Measurements from ENCODE around the gene APOL5.
A peak's percentile ranks its signal among the peaks of the same experiment; 100 is the strongest.
"Not testable (repeated sequence)": the region's sequence is repeated elsewhere in the genome, so short reads cannot be mapped to it uniquely, and the experiment has no call there.

APOL5 gene, protein sequence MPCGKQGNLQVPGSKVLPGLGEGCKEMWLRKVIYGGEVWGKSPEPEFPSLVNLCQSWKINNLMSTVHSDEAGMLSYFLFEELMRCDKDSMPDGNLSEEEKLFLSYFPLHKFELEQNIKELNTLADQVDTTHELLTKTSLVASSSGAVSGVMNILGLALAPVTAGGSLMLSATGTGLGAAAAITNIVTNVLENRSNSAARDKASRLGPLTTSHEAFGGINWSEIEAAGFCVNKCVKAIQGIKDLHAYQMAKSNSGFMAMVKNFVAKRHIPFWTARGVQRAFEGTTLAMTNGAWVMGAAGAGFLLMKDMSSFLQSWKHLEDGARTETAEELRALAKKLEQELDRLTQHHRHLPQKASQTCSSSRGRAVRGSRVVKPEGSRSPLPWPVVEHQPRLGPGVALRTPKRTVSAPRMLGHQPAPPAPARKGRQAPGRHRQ

DNA sequence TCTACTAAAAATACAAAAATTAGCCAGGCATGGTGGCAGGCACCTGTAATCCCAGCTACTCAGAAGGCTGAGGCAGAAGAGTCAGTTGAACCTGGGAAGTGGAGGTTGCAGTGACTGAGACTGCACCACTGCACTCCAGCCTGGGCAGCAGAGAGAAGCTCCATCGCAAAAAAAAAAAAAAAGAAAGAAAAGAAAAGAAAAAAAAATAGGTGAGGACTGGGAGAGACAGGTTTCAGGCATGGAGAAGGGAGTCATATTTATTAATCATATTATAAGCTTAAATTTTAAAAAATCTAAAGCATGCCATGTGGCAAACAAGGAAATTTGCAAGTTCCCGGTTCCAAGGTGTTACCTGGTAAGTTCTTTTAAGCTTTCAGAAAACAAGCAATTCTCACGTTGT is at the start of gene APOL5:
TSS of gene APOL5 (plus strand) at position 301 of the 400 bp plus-strand sequence. CDS start at position 301, 0 bp downstream.
- DNase-seq = no peak

DNA sequence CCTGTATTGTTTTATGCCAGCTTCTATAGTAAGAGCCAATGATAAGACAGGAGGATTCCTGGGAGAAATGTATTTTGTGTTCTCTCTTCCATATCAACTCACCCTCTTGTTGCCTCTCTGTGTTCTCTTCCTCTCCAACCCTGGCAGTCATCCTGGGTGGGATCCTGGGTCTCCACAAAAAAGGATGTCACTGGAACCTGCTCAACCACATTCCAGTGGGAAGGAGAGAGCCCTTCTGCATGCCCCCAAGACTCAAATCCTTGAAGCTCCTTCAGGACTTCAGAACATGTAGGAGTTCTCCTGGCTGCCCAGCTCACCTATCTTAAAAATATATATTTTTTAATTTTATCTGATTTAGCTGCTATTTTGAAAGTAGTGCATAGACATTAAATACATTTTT is 43.3 kb upstream of the APOL5 start:
- DNase-seq = no peak

DNA sequence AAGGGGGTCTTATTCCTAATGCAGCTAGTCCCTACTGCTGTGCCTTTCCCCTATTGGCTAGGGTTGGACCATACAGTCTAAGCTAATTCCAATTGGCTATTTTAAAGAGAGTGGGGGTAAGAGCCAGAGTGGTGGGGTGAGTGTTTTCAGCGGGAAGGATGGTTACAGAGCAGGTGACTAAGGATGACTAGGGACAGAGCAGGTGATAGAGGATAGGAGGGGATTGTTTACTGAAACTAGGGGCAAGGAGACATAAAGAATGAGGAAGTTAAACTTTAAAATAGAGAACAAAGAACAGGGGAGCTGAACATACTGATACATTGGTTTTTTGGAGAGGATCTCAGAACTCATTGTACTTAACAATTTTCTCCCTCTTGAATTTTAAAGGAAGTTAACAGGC is 41.6 kb upstream of the APOL5 start:
- not testable (repeated sequence) for DNase-seq

DNA sequence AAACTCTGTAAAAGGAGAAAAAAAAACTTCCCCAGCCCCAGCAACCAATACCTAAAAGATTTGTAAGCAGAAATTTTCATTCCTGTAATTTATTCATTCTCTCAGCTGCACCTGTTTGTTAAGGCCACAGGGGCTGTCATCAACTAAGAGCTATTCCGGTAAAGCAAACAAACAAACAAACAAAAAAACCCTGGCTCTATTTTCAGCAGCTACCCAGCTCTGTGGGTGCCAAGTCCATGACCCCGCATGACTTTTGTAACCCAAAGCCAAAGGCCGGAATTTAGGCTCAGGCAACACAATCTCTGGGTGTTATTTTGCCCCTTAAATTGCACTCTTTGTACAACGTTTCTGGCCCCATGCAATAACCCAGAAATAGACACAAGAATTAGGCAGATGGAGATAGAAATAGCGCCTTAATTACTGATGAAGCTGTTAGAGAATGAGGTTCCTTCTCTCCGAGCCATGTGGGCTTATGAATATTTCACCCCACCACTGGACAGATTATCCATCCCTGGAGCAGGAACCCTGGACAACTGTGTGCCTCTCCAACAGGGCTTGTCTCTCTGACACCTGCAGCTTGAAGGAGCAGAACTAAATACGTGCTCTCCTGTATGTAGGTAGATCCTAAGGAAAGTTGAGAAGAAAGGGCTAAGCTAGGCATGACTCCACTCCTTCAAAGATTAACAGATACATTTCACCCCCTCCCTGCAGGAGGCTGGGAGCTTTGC is 40.0 kb upstream of the APOL5 start:
- no peak for DNase-seq

DNA sequence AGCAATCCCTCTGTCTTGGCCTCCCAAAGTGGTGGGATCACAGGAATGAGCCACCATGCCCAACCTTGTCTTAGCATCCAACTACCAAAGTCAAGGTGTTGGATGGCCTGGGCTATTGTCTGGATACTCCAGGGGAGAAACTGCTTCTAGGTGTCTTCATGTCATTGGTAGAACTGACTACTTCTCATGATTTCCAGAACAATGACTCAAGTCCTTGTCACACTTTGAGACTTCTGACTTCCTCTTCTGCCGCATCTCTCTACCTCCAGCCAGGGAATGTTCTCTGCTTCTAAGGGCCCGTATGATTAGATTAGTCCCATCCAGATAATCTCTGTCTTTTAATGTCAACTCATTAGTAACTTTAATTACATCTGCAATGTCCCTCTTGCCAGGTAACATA is 38.8 kb upstream of the APOL5 start:
- DNase-seq = no peak

DNA sequence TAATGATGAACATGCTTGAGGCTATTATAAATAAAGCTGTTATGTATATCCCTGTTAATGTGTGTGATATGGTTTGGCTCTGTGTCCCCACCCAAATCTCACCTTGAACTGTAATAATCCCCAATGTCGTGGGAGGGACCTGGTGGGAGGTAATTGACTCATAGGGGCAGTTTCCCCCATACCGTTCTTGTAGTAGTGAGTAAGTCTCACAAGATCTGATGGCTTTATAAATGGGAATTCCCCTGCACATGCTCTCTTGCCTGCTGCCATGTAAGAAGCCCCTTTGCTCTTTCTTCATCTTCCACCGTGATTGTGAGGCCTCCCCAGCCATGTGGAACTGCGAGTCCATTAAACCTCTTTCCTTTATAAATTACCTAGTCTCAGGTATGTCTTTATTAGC is 38.2 kb upstream of the APOL5 start:
- peak; percentile 37 for DNase-seq

DNA sequence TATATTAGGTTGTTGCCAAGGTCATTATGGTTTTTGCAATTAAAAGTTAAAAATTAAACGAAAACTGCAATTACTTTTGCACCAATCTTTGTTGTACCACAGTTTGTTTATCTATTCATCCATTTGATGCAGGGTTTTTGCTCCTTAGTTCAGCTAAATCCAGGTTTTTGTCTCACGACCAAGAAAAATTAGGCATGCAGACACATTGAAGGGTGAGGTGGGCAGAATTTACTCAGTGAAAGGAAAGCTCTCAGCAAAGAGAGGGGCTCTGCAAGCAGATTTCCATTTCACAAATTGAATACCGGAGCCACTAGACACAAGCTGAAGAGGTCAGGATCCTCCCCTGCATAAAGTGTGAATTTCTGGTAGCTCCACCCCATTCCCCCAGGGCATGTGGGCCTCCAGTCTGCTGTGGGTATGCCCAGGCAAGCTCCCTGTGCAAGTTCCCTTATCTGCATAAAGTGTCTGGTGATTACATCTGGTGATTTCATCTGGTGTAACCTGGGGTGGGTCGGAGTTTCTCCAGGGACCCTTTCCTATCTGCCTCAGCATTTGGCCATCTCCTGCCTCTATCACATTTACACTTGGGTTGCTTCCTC is 36.1 kb upstream of the APOL5 start:
- no peak for DNase-seq

DNA sequence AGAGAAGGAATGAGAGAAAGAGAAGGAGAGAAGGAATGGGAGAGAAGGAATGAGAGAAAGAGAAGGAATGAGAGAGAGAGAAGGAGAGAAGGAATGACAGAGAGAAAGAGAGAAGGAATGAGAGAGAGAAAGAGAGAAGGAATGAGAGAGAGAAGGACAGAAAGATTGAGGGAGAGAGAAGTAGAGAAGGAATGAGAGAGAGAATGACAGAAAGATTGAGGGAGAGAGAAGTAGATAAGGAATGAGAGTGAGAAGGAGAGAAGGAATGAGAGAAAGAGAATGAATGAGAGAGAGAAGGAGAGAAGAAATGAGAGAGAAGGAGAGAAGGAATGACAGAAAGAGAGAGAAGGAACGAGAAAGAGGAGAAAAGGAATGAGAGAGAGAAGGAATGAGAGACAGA is 34.1 kb upstream of the APOL5 start:
- DNase-seq = no peak

DNA sequence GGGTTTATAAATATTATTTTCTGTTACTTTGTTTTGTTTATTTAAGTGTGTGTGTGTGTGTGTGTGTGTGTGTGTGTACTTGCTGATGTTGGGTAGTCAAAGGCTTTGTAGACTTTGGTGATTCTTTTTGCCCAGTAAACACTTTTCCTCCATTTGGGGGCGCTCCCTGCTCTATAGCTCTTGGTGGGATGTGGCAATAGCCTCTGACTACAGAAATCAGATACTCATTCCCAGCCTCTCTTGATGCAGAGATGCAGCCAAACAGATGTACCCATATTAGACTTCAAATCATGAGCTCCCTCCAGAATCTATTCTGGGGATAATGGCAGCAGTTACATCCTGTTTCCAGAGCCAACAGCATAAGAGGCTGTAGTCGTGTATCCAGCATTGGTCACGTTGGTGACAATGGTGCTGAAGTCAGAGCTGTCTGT is 33.4 kb upstream of the APOL5 start:
- no peak for DNase-seq

DNA sequence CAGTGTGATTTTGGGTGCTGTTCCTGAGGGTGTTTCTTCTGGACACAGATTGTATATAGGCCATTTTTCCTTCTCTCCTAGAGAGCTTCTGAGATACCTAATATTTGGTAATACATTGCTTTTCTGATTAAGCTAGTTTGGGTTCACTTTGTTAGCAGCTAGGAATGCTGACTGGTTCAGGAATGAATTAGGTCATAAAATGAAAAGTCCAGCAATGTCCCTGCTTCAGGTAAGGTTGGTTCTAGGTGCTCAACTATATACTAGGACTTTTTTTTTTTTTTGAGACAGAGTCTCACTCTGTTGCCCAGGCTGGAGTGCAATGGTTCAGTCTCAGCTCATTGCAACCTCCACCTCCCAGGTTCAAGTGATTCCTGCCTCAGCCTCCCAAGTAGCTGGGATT is 32.9 kb upstream of the APOL5 start:
- DNase-seq = no peak

DNA sequence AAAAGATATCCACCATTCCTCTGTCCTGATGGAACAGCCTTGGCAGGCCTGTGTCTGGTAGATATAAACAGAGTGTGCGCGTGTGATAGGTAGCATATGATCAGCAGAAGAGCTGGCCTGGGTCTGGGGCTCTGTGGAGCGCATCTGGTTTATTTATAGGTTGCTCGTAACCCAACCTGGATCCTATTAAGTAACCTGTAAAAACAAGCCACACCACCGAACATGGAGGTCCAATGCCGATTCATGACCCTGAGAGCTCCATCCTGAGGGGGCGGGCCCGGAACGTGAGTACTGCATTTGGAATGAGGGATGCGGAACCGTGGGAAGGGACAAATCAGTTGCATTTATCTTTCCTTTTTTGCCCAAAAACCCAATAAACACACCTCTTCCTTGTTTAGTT is 31.9 kb upstream of the APOL5 start:
- no peak for DNase-seq

DNA sequence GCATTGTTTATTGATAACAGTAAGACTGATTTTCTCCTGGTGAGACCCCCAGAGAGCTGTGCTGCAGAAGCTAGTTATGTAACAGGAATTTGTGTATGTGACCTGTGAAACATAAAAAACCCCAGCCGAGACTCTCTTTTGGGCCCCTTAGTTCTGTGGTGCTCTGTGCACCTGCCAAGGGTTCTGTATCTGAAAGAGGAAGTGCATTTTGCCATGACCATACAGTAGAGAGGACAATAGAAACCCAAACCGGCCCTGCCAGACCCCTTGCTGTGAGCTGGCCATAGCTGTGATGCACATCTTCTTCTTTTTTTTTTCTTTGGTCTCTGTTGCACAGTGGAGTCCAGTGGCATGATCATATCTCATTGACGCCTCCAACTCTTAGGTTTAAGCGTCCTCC is 31.4 kb upstream of the APOL5 start:
- no peak for DNase-seq

DNA sequence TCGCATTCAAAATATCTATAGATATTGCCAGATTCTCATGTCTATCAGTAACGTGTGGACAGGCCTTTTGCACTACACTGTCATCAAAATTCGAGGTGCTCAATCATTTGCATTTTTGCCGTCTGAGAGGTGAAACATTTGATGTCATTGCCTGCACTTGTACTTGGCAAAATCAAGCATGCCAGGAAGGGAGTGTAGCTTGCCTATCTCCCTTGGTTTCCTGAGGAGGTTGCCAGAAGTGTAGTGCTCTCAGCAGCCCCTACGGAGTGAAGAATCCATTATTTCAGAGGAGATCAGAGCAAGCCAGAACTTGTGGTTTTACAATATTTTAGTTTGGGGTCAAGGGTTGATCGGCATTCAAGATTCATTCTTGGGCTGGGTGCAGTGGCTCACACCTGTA is 30.2 kb upstream of the APOL5 start:
- no peak for DNase-seq

DNA sequence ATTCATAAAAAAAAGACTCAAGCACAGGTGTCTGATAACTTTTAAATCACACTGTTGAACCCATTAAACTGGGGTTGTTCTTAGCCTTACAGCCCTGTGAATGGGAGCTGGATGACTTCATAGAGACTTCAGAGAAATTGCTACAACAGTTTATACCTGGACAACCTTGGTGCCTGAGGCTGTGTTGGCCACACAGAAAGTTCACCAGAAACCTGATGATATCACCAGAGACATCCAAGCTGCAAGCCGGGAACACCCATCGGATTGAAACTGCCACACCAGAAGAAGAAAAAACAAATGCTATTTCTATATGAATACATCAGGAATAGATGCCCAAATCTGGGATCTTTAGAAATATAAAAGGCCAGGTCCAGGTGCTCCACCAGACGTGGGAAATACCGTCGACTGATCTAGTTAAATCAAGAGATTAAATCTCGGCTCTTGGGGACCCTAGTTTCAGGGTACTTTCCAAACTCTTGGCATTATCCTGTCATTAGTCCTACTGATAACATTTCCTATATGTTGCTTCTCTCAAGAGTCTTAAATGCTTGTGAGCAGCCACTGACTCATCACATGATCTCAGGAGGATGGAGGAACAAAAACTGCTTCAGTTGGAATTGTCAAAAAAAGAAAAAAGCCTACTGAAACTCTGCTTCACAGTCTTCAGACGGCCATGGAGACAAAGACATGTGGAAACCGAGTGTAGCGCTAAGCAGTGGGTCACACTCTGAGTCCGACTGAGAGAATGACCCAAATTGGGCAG is 28.6 kb upstream of the APOL5 start:
- no peak for DNase-seq

DNA sequence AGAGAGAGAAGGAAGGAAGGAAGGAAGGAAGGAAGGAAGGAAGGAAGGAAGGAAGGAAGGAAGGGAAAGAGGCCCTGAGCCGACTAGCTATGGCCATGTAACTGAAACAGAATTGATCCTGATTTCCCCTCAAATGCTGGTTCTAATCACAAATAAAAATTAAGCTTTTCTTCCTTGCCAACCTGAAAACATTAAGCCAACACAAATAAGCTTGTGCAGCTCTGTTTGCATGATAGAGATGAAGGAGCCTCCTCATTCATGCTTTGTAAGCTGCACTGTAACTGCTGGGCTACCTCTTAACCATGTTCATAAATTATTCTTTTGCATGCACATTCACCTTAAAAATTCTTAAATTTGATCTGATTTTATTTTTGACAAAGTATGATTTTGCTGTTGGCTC is 27.7 kb upstream of the APOL5 start:
- no peak for DNase-seq

DNA sequence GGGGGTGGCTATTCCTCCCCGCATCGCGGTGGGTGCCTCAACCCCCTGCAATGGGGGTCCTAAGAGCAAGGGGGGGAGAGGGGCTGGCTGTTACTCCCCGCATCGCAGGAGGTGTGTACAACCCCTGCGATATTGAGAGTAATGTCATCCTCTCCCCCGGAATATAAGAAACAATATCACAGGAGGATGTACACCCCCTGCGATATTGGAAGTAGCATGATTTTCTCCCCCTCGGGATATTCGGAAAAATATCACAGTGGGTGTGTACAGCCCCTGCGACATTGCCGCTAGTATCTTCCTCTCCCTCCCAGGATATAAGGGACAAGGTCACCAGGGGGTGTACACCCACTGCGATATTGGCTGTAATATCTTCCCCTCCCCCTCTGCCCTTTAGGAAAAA is 22.5 kb upstream of the APOL5 start:
- no peak for DNase-seq

DNA sequence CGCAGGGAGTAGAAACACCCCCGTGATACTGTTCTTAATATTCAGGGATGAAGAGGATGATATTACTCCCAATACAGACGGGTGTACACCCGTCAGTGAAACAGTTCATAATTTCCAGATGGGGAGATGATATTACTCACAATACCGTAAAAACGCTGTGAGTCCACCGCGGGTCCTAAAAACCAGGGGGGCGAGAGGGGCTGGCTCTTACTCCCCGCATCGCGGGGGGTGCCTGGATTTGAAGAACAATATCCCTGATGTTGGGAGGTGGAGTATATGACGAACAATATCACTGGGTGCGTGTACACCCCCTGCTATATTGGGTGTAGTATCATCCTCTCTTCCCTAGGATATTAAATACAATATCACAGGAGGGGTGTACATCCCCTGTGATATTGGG is 20.5 kb upstream of the APOL5 start:
- DNase-seq = peak; percentile 19

DNA sequence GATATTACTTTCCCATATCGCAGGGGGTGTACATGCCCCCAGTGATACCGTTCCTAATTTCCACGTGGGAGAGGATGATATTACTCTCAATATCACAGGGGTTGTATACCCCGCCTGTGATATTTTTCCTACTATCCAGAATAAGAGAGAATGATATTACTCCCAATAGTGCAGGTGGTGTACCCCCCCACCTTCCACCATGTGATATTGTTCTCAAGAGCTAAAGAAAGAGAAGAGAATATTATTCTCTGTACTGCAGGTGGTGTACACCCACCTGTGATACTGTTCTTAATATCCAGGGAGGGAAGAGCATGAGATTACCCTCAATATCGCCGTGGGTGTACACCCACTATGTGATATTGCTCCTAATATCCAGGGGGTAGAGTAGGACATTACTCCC is 17.8 kb upstream of the APOL5 start:
- not testable (repeated sequence) for DNase-seq

DNA sequence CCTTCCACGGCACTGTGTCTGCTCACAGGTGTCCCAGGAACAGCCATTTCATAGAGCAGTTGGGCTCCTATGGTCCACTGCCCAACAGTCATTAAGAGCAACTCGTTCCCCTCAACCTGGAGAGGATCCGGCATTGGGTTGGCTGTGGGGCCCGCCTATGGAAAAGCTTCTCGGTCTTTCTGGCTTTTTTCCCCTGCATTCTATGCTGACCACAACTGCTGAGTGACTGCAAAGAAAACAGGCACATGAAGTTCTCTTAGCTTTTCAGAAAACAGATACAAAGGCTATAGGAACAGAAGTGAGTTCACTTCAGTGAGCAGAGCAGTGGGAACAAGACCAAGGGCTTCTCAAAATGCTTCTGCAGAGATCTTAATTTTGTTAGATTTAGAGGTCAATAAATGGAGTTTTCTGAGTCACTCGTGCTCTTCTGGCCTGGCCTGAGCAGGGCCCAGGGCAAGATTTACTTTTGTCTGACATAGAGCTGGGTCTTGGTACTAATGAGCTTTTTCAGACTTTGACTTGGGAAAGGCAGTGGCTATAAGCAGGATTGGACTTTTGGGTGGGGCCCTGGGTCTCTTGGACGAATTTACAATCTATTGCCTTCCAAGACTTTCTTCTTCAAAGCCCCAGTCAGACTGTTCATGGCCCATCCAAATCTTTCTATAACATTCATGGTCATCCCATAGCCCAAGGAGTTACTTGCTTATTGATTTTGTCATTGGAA is 13.6 kb upstream of the APOL5 start:
- no peak for DNase-seq

DNA sequence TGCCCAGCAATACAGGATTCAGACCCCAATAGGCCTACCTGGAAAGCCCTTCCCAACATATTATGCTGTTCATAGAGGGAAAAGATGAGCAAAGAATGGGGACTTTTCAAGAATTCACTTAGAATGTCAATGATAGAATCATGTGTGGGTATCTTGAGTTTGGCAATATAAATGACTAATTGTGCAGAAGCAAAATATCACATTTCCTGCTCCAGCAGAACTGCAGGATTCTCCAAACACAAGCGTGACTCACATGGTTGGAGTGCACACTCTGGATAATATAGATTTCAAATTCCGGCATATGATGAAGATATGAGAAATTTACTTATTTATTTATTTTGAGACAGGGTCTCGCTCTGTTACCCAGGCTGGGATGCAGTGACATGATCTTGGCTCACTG is 12.5 kb upstream of the APOL5 start:
- no peak for DNase-seq

DNA sequence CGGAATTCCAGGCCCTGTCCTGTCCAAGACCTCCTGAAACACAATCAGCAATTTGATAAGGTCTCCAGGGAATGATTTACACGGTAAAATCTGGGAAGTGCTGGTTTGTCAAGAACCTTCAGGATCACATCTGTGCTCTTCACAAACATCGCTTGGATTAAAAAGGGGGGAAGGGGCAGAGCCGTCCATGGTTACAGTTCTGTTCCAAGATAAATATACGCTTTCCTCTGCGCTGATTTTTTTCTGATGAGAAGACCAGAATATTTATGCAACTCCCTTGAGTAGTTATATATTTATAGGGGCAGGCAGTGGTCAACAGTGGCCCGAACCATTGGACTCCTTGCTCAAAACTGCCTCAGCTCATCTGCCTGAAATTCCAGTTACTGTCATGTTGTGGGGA is 9.2 kb upstream of the APOL5 start:
- no peak for DNase-seq

DNA sequence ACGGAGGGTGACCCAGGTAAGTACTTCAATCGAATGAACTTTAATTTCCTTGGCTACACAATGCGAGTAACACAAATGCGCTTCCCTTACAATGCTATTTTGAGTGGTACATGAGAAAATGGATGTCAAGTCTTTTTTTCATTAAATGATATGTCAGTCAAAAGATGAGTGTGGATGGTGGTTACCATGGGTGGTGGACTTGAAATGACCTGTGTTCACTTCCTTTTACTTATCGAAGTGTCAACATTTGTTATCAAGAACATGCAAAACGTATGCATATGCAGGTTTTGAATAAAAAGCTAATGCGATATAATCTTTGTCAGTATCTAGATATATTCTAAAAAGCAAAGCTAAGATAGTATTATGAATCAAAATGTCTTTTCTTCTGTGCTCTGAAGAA is 8.8 kb upstream of the APOL5 start:
- no peak for DNase-seq

DNA sequence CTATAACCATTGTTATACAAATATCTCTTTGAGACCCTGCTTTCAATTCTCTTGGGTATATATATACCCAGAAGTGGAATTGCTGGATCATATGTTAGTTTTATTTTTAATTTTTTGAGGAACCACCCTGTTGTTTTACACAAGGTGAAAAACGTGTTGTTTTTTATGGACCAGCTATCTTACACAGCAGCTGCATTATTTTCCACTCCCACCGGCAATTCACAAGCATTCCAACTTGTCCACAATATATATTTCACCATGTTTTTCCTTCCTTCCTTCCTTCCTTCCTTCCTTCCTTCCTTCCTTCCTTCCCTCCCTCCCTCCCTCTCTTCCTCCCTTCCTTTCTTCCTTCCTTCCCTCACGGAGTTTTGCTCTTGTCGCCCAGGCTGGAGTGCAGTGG is 6.3 kb upstream of the APOL5 start:
- no peak for DNase-seq

Measured in activated CD4-positive, alpha-beta T cell treated with anti-CD3 and anti-CD28 coated beads, Interleukin-2, amount 50 U/mL, for 16 hours (primary cell).